Mucosa of stomach (tissue), 1 donor: ENCODE measurements around the gene LIM2.
A peak's percentile ranks its signal among the peaks of the same experiment; 100 is the strongest.

Experiments
- H3K27me3 ChIP-seq: one replicate; pipeline ENCODE4 v1.7.0; 2013; ENCODE audit warnings: mild to moderate bottlenecking, low read length; ENCODE audit not compliant: control insufficient read depth, insufficient read depth
- H3K36me3 ChIP-seq: one replicate; pipeline ENCODE4 v1.7.0; 2013; ENCODE audit warnings: low read length; ENCODE audit not compliant: control insufficient read depth, insufficient read depth
- H3K4me1 ChIP-seq: one replicate; pipeline ENCODE4 v1.7.0; 2013; ENCODE audit warnings: mild to moderate bottlenecking, low read length; ENCODE audit not compliant: control insufficient read depth, insufficient read depth
- H3K4me3 ChIP-seq: one replicate; pipeline ENCODE4 v1.7.0; 2013; ENCODE audit warnings: low read length
- H3K9ac ChIP-seq: one replicate; pipeline ENCODE4 v1.7.0; 2013; ENCODE audit warnings: mild to moderate bottlenecking, low read length, moderate library complexity
- H3K9me3 ChIP-seq: one replicate; pipeline ENCODE4 v1.7.0; 2013; ENCODE audit warnings: mild to moderate bottlenecking, low read length, moderate library complexity; ENCODE audit not compliant: control insufficient read depth
- donor health status: Pancreatic carcinoma.

The LIM2 gene

DNA sequence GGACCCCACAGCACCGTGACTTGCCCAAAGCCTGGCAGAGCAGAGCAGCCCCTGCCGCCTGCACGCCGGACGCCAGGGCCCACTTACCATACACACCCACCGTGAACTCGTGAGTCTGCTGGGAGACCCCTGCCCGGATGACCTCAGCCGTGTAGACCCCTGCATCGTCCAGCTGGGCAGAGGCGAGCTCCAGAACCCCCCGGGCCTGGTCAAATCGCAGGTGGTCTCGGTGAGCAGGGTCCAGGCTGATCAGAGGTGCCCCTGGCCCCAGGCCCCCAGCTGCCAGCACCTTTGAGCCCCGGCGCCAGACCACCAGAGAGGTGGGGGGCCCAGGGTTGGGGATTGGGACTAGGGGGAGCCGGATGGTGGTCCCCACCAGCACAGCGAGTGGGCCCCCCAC, 46.7 kb downstream of the LIM2 start:
- Histone ChIP-seq H3K4me1 (peaks cover 8% of the 10 kb centered on the region), H3K9me3 (no peaks in the 10 kb centered on the region), H3K4me3 (no peak overlapping the region), H3K27me3 (peaks cover 6% of the 10 kb centered on the region), H3K36me3 (no peaks in the 10 kb centered on the region), H3K9ac (no peak overlapping the region)

DNA sequence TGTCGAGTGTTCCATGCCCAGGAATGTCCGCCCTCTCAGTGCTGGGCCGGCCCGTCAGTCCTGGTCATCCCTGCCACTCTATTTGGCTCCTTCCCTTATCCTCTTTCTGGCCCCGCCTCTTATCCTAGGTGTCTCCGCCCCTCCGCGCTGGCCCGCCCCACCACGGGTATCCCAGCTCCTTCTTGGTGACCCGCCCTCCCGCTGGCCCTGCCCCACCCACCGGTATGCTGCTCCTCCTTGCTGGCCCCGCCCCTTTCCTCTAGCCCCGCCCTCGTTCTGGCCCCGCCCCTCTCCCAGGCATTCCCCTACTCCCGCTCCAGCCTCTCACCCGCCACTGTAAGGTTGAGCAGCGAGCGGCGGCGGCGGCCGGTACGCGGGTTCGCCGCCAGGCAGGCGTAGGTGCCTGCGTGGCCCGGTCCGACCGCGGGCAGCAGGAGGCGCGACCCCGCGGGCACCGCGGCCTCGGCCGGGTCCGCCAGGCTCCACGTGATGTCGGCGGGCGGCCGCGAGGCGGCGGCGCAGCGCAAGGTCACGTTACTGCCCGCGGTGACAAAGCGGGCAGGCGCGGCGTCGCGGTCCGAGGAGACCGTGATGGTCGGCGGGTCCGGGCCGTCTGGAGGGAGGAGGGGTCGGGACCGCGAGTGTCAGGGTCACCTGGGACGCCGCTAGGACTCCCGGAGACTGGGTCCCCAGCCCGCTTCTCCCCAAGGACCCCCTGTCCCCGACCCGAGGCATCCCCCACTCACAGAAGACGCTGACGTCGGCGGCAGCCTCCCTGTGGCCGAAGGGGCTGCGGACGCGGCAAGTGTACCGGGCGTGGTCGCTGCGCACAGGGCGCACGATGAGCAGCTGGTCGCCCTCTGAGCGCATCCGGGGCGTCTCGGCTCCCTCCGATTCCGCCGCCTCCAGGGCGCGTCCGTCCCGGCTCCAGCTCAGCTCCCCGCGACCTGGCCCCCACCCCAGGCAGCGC, 47.8 kb downstream of the LIM2 start:
- peak overlapping the region; percentile 50 for H3K9ac ChIP-seq
- H3K36me3 ChIP-seq = no peaks in the 10 kb centered on the region
- peaks cover 8% of the 10 kb centered on the region for H3K4me1 ChIP-seq

DNA sequence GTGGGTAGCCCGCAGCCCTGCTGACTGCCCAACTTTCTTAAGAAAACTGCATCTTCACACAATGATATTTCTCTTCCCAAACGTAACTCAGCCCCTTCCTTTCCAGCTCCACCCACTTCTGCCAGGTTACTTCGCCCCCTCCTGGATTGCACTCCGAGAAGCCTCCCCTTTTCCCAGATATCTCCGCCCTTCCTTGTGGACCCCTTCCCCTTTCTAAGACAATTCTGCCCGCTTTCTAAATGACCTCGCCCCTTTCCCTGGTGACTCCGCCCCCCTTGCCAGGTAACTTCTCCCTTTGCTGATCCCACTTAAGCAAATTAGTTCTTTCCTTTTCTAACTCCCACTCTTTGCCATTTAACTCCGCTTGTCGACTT, 48.5 kb downstream of the LIM2 start:
- Histone ChIP-seq H3K9me3 (no peaks in the 10 kb centered on the region), H3K4me3 (peak overlapping the region; percentile 23), H3K27me3 (peaks cover 6% of the 10 kb centered on the region), H3K4me1 (peaks cover 8% of the 10 kb centered on the region), H3K36me3 (no peaks in the 10 kb centered on the region), H3K9ac (peak overlapping the region; percentile 37)

More for the DNA sequence above, 47.8 kb downstream of the LIM2 start:
- H3K27me3 ChIP-seq = peaks cover 6% of the 10 kb centered on the region
- peak overlapping the region; percentile 23 for H3K4me3 ChIP-seq
- H3K9me3 ChIP-seq = no peaks in the 10 kb centered on the region

DNA sequence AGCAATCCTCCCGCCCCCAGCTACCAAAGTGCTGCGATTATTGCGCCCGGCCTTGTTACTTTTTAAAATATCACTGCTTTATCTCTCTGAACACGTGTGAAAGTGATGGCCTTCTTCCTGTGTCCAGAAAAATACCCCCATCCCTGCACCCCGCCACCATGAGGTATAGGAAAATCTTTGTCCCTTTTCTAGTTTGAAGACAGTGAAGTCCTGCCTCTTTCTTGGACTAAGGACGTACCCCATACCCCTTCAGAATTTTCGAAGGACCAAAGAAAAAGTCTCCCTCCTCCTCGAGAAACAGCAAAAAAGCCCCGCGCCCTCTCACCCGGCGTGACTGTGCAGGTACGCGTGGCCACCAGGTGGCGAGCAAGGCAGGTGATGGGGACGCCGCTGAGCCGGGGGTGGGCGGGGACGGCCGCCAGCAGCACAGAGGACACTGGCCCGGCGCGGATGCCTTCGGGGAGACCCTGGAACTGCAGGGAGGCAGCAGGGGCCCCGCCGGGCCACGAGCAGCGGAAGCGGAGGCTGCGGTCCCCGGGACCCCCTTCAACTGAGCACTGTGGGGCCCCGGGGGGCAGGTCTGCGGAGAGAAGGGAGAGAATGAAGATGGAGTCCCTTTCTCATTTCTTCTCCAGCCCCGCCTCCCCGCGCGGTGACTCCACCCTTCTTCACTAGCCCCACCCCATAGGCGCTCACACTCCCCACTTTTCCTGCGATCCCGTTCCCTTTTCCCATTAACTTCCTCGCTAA, 49.0 kb downstream of the LIM2 start:
- H3K36me3 ChIP-seq = no peaks in the 10 kb centered on the region
- H3K4me1 ChIP-seq = peaks cover 8% of the 10 kb centered on the region
- H3K9ac ChIP-seq = peak overlapping the region; percentile 37
- H3K9me3 ChIP-seq = no peaks in the 10 kb centered on the region
- H3K4me3 ChIP-seq = peak overlapping the region; percentile 23
- H3K27me3 ChIP-seq = peaks cover 6% of the 10 kb centered on the region

DNA sequence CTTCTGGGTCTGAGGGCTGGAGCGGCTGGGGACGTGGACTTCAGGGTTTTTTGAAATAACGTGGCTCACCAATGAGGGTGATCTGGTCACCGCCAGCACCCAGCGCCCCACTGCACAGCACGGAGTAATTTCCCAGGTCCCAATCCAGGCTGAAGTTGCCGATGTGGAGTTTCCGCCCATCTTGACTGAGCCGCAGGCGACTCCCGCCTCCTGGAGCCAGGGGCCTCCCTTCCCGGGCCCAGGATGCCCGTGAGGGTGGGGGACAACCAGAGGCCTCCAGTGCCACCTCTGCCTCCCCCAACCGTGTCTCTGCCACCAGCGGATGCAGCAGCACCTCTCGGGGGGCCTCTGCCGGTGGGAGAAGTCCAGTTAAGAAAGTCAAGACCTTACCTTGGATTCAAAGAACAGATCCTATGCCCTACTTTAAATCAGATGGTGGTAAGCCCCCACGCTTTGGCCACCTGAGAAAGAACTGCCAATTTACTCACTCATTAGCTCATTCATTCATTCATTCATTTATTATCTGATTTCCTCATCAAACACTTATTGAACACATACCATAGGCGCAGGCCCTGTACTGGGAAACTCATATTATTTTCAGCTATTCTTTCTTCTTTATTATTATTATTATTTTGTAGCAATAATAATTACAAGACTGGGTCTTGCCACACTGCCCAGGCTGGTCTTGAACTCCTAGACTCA, 49.8 kb downstream of the LIM2 start:
- no peak overlapping the region for H3K4me3 ChIP-seq
- H3K36me3 ChIP-seq = no peaks in the 10 kb centered on the region
- no peak overlapping the region for H3K9ac ChIP-seq
- peaks cover 6% of the 10 kb centered on the region for H3K27me3 ChIP-seq
- H3K4me1 ChIP-seq = peaks cover 8% of the 10 kb centered on the region
- no peaks in the 10 kb centered on the region for H3K9me3 ChIP-seq

DNA sequence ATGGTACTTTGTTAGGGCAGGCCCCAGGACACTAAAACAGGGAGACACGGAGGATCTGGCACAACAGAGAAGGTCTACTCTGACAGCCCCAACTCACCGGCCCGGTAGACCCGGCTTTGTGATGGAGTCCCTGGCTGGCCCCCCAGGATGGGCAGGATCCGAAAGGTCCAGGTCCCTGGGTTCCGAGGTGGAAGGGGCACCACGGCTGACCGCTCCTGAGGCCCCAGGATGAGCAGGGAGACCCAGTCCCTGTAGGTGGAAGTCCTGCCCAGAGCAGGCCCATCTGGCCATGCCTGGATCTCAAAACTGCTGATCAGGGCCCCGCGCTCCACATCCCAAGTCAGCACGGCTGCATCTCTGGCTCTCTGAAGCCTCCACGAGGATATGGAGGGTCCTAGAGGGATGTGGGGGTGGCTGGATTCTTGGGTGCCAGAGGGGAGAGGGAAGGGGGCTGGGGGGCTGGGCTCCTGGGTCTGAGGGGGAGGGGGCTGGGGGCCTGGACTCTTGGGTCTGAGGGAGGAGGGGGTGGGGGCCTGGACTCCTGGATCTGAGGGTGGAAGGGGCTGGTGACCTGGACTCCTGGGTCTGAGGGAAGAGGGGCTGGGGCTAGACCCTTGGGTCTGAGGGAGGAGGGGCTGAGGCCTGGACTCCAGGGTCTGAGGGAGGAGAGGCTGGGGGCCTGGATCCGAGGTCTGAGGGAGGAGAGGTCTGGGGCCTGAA, 50.5 kb downstream of the LIM2 start:
- Histone ChIP-seq H3K27me3 (peaks cover 6% of the 10 kb centered on the region), H3K9me3 (no peaks in the 10 kb centered on the region), H3K4me1 (peaks cover 8% of the 10 kb centered on the region)

DNA sequence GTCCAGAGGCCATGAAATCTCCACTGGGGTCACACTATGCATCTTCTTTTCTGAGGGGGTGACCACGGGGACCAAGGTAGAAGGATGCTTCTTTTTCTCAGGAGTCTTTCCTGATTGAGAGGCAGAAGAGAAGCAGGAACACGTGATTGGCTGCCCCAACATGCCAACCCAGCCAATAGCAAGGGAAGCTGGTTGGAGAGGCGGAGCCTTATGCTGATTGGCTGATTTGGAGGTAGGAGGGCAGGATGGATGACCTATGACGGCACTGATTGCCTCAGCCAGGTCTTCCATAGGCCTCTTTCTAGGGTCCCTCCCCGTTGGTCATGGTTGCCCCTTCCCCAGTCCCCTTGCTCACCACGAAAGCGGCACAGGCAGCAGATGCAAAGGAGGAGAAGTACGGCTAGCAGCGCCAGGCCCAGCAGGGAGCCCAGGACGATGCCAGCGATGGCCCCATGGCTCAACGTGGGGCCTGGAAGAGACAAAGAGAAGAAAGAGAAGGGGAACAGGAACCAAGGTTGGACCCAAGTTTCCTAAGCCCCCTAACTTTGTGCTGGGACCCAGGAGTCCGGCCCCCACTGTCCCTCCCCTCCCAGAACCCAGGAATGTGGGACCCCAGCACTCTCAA, 53.8 kb downstream of the LIM2 start:
- no peak overlapping the region for H3K9ac ChIP-seq
- H3K4me3 ChIP-seq = no peak overlapping the region
- no peaks in the 10 kb centered on the region for H3K9me3 ChIP-seq
- peaks cover 4% of the 10 kb centered on the region for H3K4me1 ChIP-seq
- H3K36me3 ChIP-seq = no peaks in the 10 kb centered on the region
- peaks cover 11% of the 10 kb centered on the region for H3K27me3 ChIP-seq

More for the DNA sequence above, 50.5 kb downstream of the LIM2 start:
- H3K36me3 ChIP-seq = no peaks in the 10 kb centered on the region
- H3K9ac ChIP-seq = no peak overlapping the region
- no peak overlapping the region for H3K4me3 ChIP-seq

DNA sequence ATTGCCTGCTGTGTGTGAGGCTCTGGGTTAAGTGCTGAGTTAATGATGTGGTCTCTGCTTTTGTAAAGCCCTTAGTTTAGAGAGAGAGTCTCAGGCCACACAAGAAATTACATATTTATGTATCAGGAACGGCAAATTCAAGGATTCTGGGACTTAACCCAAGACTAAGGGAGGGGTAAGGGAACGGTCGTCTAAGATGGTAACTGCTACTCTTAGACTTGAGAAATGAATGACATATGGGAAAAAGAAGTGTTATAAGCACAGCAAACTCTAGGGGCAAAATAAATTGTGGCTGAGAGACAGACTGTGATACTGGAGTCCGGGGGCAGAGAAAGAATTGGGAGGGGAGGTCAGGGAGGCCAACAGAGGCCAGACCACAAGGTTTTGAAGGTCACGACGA, 56.1 kb downstream of the LIM2 start:
- H3K27me3 ChIP-seq = peaks cover 27% of the 10 kb centered on the region
- no peak overlapping the region for H3K4me3 ChIP-seq
- no peaks in the 10 kb centered on the region for H3K36me3 ChIP-seq
- H3K9ac ChIP-seq = no peak overlapping the region
- no peaks in the 10 kb centered on the region for H3K4me1 ChIP-seq
- no peaks in the 10 kb centered on the region for H3K9me3 ChIP-seq

DNA sequence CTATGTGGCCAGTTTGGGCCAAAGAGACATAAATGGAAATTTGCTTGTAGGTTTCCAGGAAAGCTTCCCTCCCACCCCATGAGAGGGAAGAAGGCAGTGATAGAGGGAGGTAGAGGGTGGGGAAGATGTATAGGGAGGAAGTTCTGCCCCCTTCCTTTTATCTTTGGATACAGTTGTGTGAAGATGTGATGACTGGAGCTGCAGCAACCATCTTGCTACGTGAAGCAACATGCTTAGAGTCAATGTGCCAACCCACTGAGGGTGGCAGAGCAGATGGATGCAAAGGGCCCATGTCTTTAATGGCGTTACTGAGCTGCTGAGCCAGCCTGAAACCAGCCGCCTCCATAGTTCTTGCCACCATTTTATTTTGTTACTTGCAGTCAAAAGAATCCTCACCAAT, 56.6 kb downstream of the LIM2 start:
- Histone ChIP-seq H3K27me3 (peaks cover 29% of the 10 kb centered on the region), H3K9ac (no peak overlapping the region), H3K36me3 (no peaks in the 10 kb centered on the region), H3K4me1 (no peaks in the 10 kb centered on the region), H3K9me3 (no peaks in the 10 kb centered on the region), H3K4me3 (no peak overlapping the region)

DNA sequence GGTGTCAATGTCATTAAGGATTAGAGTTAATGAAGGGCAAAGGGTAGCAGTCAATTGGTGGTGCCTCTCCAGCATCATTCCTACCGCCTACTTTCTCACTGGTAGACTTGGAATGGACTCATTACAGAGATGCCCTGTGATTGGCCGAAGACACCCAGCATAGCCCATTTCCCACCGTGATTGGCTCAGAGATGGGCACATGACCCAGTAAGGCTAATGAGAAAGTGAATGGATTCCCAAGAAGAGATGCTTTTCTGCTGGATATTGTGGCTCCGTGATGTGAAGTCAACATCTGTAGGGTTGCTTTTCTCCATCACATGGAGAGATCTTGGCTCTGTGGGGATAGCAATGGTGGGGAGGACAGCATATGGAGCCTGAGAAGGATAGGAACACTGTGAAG, 57.4 kb downstream of the LIM2 start:
- no peaks in the 10 kb centered on the region for H3K9me3 ChIP-seq
- H3K36me3 ChIP-seq = no peaks in the 10 kb centered on the region
- H3K4me3 ChIP-seq = no peak overlapping the region
- H3K9ac ChIP-seq = no peak overlapping the region
- peaks cover 32% of the 10 kb centered on the region for H3K27me3 ChIP-seq
- H3K4me1 ChIP-seq = no peaks in the 10 kb centered on the region
